SK-N-SH treated with all-trans-retinoic acid at 6 μM for 48 hours (cell line): Measurements from ENCODE around the gene C12orf42.

Experiments used
- ATAC-seq: fragments of 200-7000 bp; cut with Tn5 transposase; 3 replicates; pipeline ENCODE4 v1.9.1; 2020; ENCODE audit warnings: mild to moderate bottlenecking, moderate library complexity
- ARNTL ChIP-seq: fragments of 450-650 bp; formaldehyde crosslinking; IDR thresholded peaks from 2 replicates; pipeline ENCODE4 v1.5.0; 2020; ENCODE audit warnings: low read depth, mild to moderate bottlenecking, moderate library complexity, borderline replicate concordance
- BACH2 ChIP-seq: fragments of 250-450 bp; sonication (Bioruptor Pico); IDR thresholded peaks from 2 replicates; pipeline ENCODE4 v1.9.0; 2021; ENCODE audit warnings: mild to moderate bottlenecking, borderline replicate concordance
- CREB5 ChIP-seq: fragments of 250-450 bp; sonication (Bioruptor Pico); IDR thresholded peaks from 2 replicates; pipeline ENCODE4 v1.5.1; 2020; ENCODE audit warnings: low read depth, mild to moderate bottlenecking, moderate library complexity
- CSDC2 ChIP-seq: fragments of 250-450 bp; sonication (Bioruptor Pico); IDR thresholded peaks from 2 replicates; pipeline ENCODE4 v1.5.0; 2020; ENCODE audit warnings: mild to moderate bottlenecking, moderate library complexity
- ESRRG ChIP-seq: fragments of 250-450 bp; sonication (Bioruptor Pico); IDR thresholded peaks from 2 replicates; pipeline ENCODE4 v1.6.1; 2021; ENCODE audit warnings: mild to moderate bottlenecking
- GLIS3 ChIP-seq: fragments of 250-450 bp; sonication (Bioruptor Pico); IDR thresholded peaks from 2 replicates; pipeline ENCODE4 v1.5.0; 2020; ENCODE audit warnings: mild to moderate bottlenecking, moderate library complexity
- ISL1 ChIP-seq: fragments of 250-450 bp; sonication (Bioruptor Pico); IDR thresholded peaks from 2 replicates; pipeline ENCODE4 v2.1.2; 2022; ENCODE audit warnings: mild to moderate bottlenecking, moderate library complexity
- PPARA ChIP-seq: fragments of 250-450 bp; sonication (Bioruptor Pico); IDR thresholded peaks from 2 replicates; pipeline ENCODE4 v1.5.0; 2020; ENCODE audit warnings: mild to moderate bottlenecking, borderline replicate concordance
- SNAI2 ChIP-seq: fragments of 250-450 bp; sonication (Bioruptor Pico); IDR thresholded peaks from 2 replicates; pipeline ENCODE4 v1.5.0; 2020; ENCODE audit warnings: mild to moderate bottlenecking, moderate library complexity
- TCF4 ChIP-seq: fragments of 250-450 bp; sonication (Bioruptor Pico); IDR thresholded peaks from 2 replicates; pipeline ENCODE4 v1.8.0; 2021; ENCODE audit warnings: mild to moderate bottlenecking, moderate library complexity, borderline replicate concordance
- TOX ChIP-seq: fragments of 250-450 bp; sonication (Bioruptor Pico); IDR thresholded peaks from 2 replicates; pipeline ENCODE4 v1.8.0; 2021; ENCODE audit warnings: mild to moderate bottlenecking, moderate library complexity, borderline replicate concordance
- TSHZ2 ChIP-seq: fragments of 250-450 bp; sonication (Bioruptor Pico); IDR thresholded peaks from 2 replicates; pipeline ENCODE4 v1.5.0; 2020; ENCODE audit warnings: mild to moderate bottlenecking, moderate library complexity
- ZC3H10 ChIP-seq: fragments of 250-450 bp; sonication (Bioruptor Pico); IDR thresholded peaks from 2 replicates; pipeline ENCODE4 v1.5.1; 2021; ENCODE audit warnings: mild to moderate bottlenecking, moderate library complexity
- ZFP3 ChIP-seq: fragments of 250-450 bp; sonication (Bioruptor Pico); IDR thresholded peaks from 2 replicates; pipeline ENCODE4 v1.5.0; 2020; ENCODE audit warnings: mild to moderate bottlenecking, moderate library complexity
- ZFP30 ChIP-seq: fragments of 450-650 bp; formaldehyde crosslinking; IDR thresholded peaks from 2 replicates; pipeline ENCODE4 v1.5.0; 2022; ENCODE audit warnings: mild to moderate bottlenecking, moderate library complexity
- ZNF565 ChIP-seq: fragments of 450-650 bp; formaldehyde crosslinking; conservative IDR thresholded peaks from 2 replicates; pipeline ENCODE4 v1.5.0; 2020; ENCODE audit warnings: low read depth, mild to moderate bottlenecking, moderate library complexity
- ZNF70 ChIP-seq: fragments of 450-650 bp; formaldehyde crosslinking; IDR thresholded peaks from 2 replicates; pipeline ENCODE4 v1.5.0; 2020; ENCODE audit warnings: mild to moderate bottlenecking, moderate library complexity
- TF ChIP-seq, protein P1 (sequence below): fragments of 250-450 bp; sonication (Bioruptor Pico); IDR thresholded peaks from 2 replicates; pipeline ENCODE4 v1.8.0; 2020; ENCODE audit warnings: mild to moderate bottlenecking, moderate library complexity, borderline replicate concordance
- TF ChIP-seq, protein P2 (sequence below): fragments of 250-450 bp; sonication (Bioruptor Pico); IDR thresholded peaks from 2 replicates; pipeline ENCODE4 v1.5.1; 2021; ENCODE audit warnings: mild to moderate bottlenecking, moderate library complexity

The C12orf42 gene

GRCh38 chr12:103524238-103524875, 28.6 kb upstream of the C12orf42 start:
- TF ChIP-seq CSDC2 (CRISPR knock-in tag) = no peak
- TF ChIP-seq ISL1 (CRISPR knock-in tag) = no peak
- no peak for TF ChIP-seq BACH2 (CRISPR knock-in tag)
- TF ChIP-seq ZNF70 = no peak
- no peak for TF ChIP-seq GLIS3 (CRISPR knock-in tag)
- TF ChIP-seq ESRRG (CRISPR knock-in tag) = no peak
- TF ChIP-seq SNAI2 (CRISPR knock-in tag) = no peak
- no peak for TF ChIP-seq CREB5 (CRISPR knock-in tag)
- no peak for TF ChIP-seq ZC3H10 (CRISPR knock-in tag)
- no peak for TF ChIP-seq ZFP30
- no peak for TF ChIP-seq ARNTL (CRISPR knock-in tag)
- TF ChIP-seq TCF4 (CRISPR knock-in tag) = no peak
- TF ChIP-seq TSHZ2 (CRISPR knock-in tag) = no peak
- no peak for TF ChIP-seq TOX (CRISPR knock-in tag)
- TF ChIP-seq, protein P1, sequence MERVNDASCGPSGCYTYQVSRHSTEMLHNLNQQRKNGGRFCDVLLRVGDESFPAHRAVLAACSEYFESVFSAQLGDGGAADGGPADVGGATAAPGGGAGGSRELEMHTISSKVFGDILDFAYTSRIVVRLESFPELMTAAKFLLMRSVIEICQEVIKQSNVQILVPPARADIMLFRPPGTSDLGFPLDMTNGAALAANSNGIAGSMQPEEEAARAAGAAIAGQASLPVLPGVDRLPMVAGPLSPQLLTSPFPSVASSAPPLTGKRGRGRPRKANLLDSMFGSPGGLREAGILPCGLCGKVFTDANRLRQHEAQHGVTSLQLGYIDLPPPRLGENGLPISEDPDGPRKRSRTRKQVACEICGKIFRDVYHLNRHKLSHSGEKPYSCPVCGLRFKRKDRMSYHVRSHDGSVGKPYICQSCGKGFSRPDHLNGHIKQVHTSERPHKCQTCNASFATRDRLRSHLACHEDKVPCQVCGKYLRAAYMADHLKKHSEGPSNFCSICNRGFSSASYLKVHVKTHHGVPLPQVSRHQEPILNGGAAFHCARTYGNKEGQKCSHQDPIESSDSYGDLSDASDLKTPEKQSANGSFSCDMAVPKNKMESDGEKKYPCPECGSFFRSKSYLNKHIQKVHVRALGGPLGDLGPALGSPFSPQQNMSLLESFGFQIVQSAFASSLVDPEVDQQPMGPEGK (CRISPR knock-in tag) = no peak
- no peak for ATAC-seq

DNA sequence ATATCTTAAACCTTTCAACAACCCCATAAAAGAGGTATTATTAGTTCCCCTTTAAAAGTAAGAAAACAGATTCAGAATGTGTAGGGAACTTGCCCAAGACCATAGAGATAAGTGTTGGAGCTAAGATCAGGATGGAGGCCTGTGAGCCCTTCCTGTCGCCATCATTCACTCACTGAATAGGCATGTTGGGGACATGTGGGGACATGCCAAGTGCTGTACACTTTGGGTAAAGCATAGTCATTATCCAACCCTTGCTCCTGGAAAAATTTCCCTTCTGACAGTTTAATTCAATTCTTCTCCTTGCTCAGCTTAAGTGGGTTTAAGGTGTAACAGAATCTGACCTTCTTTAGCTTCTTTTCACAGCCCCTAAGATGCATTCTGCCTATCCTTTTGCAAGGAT, 28.0 kb upstream of the C12orf42 start:
- no peak for TF ChIP-seq PPARA
- TF ChIP-seq ZNF565 = no peak
- no peak for TF ChIP-seq ESRRG (CRISPR knock-in tag)
- TF ChIP-seq, protein P2, sequence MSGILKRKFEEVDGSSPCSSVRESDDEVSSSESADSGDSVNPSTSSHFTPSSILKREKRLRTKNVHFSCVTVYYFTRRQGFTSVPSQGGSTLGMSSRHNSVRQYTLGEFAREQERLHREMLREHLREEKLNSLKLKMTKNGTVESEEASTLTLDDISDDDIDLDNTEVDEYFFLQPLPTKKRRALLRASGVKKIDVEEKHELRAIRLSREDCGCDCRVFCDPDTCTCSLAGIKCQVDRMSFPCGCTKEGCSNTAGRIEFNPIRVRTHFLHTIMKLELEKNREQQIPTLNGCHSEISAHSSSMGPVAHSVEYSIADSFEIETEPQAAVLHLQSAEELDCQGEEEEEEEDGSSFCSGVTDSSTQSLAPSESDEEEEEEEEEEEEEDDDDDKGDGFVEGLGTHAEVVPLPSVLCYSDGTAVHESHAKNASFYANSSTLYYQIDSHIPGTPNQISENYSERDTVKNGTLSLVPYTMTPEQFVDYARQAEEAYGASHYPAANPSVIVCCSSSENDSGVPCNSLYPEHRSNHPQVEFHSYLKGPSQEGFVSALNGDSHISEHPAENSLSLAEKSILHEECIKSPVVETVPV (CRISPR knock-in tag) = no peak
- no peak for TF ChIP-seq TSHZ2 (CRISPR knock-in tag)
- no peak for TF ChIP-seq ZC3H10 (CRISPR knock-in tag)

GRCh38 chr12:103520686-103521215, 25.0 kb upstream of the C12orf42 start:
- TF ChIP-seq PPARA (no peak), CREB5 (CRISPR knock-in tag) (no peak), ZFP3 (CRISPR knock-in tag) (peak; percentile 68; the same call in 1 of the 2 replicates)
- TF ChIP-seq, all 23 proteins: peak for 1
- no peak for ATAC-seq

More for the DNA sequence above, 28.0 kb upstream of the C12orf42 start:
- no peak for ATAC-seq
